D721Med (cell line): ENCODE measurements around the gene CELA3B.
"Not testable (repeated sequence)": the region's sequence is repeated elsewhere in the genome, so short reads cannot be mapped to it uniquely, and the experiment has no call there.

Experiments used
- DNase-seq: peaks from one replicate; pipeline ENCODE4 v3.0.0; 2011; ENCODE audit warnings: low spot score; ENCODE audit not compliant: insufficient read length
- FAIRE-seq: peaks from 2 replicates; lab custom pipeline; 2011; peaks lifted over from hg19 to GRCh38; lab: Jason Lieb, UNC
- TF ChIP-seq, protein P1 (sequence below): IDR thresholded peaks from 2 replicates; pipeline ENCODE4 v1.5.1; 2012; ENCODE audit warnings: mild to moderate bottlenecking, control low read depth; ENCODE audit not compliant: insufficient read depth; ENCODE audit errors: missing control alignments

CELA3B gene

DNA sequence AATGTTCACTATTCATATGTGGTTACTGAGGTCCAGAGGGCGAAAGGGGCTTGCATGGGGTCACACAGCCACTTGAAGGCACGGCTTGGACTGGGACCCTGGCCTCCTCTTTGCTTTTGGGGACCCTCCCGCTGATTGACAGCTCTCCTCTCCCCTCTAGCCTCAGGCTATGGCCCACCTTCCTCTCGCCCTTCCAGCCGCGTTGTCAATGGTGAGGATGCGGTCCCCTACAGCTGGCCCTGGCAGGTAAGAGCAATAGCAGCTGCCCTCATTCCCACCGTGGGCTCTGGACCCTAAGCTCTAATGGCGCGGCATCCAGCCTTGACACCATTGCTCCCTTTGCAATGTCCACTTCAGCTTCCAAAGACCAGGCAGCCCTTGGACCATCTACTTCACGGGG is 1.4 kb downstream of the CELA3B start:
- not testable (repeated sequence) for FAIRE-seq

DNA sequence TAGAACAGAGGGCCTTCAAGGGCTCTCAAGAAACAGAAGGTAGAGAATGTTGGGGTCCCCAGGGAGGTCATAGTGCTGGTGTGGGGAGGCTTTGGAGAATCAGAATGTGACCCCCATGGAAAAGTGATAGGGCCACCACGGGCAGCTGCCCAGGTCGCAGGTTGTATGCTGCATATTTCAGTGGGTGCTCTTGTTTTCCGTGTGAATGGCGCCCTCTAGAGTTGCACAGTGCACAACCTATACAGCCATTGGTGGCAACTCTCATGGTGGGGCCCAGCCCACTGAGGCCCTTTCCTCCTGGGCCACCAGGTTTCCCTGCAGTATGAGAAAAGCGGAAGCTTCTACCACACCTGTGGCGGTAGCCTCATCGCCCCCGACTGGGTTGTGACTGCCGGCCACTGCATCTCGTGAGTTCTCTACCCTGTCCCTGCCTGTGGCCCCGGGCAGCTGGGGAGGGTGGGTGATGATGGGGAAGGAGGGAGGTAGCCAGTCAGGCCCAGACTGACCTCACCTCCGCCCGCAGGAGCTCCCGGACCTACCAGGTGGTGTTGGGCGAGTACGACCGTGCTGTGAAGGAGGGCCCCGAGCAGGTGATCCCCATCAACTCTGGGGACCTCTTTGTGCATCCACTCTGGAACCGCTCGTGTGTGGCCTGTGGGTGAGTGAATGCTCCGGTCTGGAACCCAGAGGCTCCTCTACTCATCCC is 3.8 kb downstream of the CELA3B start:
- FAIRE-seq, DNase-seq: not testable (repeated sequence)

More for the DNA sequence above, 1.4 kb downstream of the CELA3B start:
- DNase-seq, result not testable (repeated sequence)

DNA sequence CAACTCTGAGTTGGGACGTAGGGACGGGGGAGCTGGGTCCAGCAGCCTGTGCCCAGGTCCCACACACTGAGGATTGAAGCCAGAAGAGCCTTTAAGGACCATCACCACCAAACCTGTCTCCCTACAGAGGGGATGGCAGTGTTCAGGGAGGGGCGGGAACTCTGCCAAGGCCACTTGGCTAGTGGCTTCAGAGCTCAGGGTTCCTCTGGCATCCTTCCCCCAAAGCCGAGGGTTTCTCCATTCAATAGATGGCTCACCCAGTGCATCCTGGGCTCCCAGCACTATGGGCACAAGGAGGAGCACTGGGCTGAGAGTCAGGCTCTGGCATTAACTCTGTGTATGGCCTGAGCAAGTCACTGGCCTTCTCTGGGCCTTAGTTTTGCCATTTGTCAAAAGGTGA is 4.4 kb downstream of the CELA3B start:
- not testable (repeated sequence) for DNase-seq, FAIRE-seq

DNA sequence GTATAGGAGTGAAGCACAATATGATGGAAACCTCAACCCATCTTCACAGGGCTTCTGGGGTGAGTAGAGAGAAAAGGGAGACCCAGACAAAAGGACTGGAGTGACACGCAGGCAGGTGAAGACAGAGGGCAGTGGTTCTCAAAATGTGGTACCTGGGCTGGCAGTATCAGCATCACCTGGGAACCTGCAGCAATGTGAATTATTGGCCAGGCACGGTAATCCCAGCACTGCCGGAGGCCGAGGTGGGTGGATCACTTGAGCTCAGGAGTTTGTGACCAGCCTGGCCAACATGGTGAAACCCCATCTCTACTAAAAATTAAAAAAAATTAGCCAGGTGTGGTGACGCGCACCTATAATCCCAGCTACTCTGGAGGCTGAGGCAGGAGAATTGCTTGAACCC is 5.3 kb downstream of the CELA3B start:
- DNase-seq, FAIRE-seq: not testable (repeated sequence)

DNA sequence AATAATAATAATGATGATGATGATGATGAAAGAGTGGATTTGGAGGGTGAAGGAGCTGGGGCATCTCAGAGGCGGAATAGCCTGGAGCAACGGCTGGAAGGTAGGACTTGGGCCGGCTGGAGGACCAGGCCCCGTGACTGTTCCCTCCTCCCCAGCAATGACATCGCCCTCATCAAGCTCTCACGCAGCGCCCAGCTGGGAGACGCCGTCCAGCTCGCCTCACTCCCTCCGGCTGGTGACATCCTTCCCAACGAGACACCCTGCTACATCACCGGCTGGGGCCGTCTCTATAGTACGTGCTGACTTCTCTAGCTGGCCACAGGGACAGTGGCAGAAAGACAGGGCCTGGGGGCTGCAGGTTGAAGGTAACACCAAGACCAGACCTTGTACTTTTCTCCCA is 6.7 kb downstream of the CELA3B start:
- DNase-seq, FAIRE-seq: not testable (repeated sequence)

DNA sequence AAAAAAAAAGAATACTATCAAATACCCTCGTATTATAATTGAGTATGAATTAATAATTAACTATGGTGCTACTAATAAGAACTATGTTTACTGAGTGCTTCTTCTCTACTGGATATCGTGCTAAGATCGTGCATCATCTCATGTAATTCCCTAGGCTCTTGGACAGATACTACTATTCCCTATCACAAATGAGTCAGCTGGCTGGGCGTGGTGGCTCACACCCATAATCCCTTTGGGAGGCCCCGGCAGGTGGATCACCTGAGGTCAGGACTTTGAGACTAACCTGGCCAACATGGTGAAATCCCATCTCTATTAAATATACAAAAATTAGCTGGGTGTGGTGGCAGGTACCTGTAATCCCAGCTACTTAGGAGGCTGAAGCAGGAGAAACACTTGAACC is 9.1 kb downstream of the CELA3B start:
- not testable (repeated sequence) for FAIRE-seq, DNase-seq

DNA sequence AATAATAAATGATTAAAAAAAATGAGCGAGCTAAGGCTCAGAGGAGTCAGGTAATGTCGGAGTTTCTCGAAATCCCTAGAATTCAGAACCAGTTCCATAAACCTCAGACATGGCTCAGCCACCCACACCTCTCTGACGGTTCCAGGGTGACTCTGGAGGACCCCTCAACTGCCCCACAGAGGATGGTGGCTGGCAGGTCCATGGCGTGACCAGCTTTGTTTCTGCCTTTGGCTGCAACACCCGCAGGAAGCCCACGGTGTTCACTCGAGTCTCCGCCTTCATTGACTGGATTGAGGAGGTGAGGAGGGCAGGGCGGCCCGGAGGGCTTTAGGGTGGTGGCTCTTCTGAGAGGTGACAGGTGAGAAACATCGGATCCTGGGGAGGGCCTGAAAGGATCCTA is 9.6 kb downstream of the CELA3B start:
- FAIRE-seq, DNase-seq: not testable (repeated sequence)

DNA sequence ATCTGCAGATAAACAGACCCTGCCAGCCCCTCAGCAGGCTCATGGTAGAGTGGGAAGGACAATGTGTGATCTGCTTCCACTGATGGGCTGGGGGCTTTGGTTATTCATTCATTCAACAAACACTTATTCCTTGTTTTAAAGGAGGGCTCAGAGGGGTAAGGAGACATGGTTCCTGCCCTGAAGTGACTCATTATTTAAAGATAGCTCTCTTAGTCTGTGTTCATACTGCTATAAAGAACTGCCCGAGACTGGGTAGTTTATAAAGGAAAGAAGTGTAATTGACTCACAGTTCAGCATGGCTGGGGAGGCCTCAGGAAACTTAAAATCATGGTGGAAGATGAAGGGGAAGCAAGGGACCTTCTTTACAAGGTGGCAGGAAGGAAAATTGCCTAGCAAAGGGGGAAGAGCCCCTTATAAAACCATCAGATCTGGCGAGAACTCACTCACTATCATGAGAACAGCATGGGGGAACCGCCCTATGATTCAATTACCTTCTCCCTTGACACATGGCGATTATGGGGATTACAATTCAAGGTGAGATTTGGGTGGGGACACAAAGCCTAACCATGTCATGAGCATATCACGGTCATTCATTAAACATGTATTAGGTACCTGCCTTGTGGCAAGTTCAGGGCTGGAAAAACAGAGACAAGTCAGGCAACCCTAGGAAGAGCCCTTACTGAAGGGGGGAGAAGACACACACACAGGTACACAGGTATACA is 13.0 kb downstream of the CELA3B start:
- not testable (repeated sequence) for FAIRE-seq

DNA sequence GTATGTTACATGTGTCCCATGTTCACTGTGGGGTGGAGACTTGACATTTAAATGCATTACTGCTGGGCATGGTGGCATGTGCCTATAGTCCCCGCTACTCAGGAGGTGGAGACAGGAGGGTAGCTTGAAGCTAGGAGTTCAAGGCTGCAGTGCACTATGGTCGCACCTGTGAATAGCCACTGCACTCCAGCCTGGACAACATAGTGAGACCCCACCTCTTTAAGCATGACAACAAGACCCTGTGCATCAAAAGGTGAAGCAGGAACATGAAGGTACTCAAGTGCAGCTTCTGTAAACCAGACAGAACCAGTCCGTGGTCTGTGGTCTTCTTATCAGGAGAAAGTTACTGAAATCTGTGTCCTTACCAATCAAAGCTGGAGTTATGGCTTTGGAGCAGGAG is 15.4 kb downstream of the CELA3B start:
- FAIRE-seq, DNase-seq: not testable (repeated sequence)

More for the DNA sequence above, 13.0 kb downstream of the CELA3B start:
- DNase-seq, result not testable (repeated sequence)

DNA sequence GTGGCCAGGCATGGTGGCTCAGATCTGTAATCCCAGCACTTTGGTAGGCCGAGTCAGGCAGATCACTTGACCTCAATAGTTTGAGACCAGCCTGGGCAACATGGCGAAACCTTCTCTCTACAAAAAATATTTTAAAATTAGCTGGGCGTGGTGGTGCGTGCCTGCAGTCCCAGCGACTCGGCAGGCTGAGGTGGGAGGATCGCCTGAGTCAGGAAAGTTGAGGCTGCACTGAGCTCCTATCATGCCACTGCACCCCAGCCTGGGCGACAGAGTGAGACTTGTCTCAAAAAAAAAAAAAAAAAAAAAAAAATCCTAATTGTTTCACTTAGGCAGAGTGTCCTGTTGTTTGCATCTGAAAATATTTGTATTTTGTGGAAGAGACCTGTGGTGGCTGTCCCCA is 17.9 kb downstream of the CELA3B start:
- FAIRE-seq, DNase-seq: not testable (repeated sequence)

DNA sequence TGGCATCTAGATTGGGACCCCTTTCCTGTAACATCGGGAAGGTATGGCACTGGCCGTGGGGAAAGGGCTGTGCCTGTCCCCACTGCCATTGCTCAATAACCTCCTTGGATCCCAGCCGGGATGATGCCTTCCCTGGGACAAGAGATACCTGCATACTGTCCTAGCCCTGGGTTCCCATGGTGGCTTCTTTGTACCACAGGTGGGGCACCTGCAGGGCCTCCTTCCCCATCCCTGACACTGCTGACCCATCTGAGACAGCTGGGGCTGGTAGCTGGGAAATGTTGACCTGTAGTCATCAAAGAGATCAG is 19.8 kb downstream of the CELA3B start:
- DNase-seq, FAIRE-seq: not testable (repeated sequence)

DNA sequence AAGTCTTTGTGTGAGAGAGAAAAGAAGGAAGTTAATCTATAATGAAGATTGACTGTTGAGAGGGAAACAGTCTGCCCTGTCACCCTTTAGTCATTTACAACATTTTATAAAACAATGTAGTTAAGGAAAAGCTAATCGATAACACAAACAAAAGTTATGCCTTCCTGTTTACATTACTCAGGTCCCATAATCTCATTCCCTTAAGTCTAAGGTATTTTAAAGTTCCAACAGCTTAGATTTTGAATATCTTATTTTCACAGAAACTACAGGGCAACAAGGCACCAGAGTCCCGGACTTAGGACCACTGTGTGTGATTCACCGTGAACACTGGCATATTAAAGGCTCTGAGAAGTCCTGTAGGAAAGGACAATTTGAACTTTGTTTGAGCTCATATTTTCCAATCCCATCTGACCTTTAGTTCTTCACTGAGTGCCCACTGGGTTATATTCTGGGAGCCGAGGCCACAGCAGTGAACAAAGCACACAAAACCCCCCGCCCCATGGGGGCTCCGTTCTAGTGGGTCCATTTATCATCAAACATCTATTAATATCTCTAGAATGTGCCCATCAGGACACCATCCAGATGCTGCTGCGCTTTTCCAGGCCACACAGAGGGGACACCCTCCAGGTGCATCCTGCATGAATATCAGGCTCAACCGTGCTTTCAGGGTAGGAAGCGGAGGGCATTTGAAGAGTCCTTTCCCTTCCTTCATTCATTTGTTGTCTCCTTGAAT is 21.2 kb downstream of the CELA3B start:
- not testable (repeated sequence) for DNase-seq

DNA sequence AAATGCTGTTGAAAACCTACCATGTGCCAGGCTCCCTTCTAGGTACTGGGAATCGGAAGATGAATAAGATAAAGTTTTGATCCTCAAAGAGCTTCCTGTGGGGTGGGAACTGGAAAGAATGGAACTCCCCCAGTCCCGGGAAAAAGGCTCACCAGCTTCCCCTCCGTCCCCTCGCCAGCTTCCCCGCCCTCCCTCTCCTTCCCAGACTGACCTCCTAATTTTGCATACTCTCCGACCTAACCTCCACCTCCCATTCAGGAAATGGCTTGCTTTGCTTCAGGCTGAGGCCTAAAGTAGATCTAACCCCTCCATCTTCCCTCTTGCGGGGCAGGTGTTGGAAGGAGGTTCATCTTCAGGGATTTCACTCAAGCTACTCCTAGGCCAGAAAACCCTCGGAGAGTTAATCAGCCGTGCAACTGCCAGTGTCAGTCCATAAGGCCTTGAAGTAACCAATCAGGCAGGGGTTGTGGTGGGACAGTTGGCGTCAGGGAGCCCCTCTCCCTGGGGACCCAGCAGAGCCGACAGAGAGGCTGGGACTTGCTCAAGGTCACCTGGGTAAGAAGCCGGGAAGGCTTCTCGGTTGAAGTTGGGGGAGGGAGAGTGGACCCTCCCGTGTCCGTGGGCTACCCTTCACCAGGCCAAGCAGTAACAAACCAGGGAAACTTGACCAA is 21.9 kb downstream of the CELA3B start:
- not testable (repeated sequence) for FAIRE-seq, DNase-seq

More for the DNA sequence above, 21.2 kb downstream of the CELA3B start:
- FAIRE-seq, result not testable (repeated sequence)

DNA sequence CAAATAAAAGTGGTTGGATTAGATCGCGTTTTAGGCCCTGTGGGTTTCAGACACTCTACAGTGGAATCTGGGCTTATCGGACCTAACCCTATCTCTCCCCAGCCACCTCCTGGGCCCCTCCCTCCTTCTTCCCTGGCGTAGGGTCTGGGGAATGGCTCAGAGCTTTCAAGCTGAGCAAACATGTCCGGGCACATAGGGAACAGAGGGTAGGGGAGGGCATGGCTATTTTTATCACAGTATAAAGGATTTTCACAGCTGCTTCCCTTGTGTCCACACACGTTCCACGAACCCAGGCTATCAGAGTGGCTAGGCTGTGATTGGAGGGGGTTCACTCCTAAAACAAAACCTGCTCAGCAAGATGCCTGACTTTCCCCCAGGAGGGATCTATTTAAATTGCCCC is 22.8 kb downstream of the CELA3B start:
- FAIRE-seq, DNase-seq: not testable (repeated sequence)

DNA sequence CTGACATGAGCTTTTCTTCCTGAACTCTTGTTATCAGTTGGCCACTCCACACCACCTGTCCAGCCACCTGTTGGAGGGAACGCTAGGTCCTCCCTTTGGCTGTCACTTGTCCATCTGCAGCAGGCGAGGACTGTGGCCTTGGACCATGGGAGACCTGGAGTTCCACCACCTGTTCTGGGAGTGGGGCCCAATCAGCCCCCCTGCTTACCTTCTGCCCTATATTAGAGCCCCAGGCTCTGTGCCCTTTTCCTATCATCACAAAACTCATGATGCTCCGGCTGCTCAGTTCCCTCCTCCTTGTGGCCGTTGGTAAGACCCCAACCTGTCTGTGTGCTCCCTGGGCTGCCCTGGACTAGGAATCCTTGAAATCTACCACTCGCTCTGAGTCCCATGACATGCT is 24.6 kb downstream of the CELA3B start, which contains the start of gene CELA3A:
CELA3A (plus strand) TSS at position 249 of the 400 bp plus-strand sequence; CDS start at position 267, 18 bp downstream.
- FAIRE-seq, result no peak
- TF ChIP-seq, protein P1, sequence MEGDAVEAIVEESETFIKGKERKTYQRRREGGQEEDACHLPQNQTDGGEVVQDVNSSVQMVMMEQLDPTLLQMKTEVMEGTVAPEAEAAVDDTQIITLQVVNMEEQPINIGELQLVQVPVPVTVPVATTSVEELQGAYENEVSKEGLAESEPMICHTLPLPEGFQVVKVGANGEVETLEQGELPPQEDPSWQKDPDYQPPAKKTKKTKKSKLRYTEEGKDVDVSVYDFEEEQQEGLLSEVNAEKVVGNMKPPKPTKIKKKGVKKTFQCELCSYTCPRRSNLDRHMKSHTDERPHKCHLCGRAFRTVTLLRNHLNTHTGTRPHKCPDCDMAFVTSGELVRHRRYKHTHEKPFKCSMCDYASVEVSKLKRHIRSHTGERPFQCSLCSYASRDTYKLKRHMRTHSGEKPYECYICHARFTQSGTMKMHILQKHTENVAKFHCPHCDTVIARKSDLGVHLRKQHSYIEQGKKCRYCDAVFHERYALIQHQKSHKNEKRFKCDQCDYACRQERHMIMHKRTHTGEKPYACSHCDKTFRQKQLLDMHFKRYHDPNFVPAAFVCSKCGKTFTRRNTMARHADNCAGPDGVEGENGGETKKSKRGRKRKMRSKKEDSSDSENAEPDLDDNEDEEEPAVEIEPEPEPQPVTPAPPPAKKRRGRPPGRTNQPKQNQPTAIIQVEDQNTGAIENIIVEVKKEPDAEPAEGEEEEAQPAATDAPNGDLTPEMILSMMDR, result no peak
- DNase-seq, result no peak

DNA sequence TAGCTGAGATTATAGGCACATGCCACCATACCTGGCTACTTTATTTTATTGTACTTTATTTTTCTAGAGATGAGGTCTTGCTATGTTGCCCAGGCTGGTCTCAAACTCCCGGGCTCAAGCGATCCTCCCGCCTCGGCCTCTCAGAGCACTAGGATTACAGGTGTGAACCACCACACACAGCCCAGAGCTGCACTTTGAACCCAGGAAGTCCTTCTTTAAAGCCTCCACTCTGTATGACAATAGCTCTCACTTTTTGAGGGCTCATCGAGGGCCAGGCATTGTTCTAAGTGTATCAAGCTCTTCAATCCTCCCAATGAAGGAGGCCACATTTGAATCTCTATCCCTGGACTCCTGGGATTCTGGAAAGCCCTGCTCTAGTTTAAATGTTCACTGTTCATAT is 25.6 kb downstream of the CELA3B start:
- not testable (repeated sequence) for FAIRE-seq, DNase-seq

DNA sequence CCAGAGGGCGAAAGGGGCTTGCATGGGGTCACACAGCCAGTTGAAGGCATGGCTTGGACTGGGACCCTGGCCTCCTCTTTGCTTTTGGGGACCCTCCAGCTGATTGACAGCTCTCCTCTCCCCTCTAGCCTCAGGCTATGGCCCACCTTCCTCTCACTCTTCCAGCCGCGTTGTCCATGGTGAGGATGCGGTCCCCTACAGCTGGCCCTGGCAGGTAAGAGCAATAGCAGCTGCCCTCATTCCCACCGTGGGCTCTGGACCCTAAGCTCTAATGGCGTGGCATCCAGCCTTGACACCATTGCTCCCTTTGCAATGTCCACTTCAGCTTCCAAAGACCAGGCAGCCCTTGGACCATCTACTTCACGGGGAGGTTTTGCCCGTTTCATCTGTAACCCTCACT is 26.1 kb downstream of the CELA3B start:
- not testable (repeated sequence) for FAIRE-seq, DNase-seq

DNA sequence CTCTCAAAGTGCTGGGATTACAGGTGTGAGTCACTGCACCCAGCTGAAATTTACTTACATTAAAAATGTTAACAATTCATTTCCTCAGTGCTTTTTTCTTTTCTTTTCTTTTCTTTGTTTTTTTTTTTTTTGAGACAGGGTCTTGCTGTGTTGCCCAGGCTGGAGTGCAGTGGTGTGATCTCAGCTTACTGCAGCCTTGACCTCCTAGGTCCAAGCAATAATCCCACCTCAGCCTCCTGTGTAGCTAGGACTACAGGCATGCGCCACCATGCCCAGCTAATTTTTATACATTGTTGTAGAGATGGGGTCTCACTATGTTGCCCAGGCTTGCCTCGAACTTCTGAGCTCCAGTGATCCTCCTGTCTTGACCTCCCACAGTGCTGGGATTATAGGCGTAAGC is 27.1 kb downstream of the CELA3B start:
- DNase-seq, FAIRE-seq: not testable (repeated sequence)
